Subcutaneous adipose tissue (tissue), 4 donors: ENCODE measurements around the gene FREM2. TPM values are rescaled to one million over a fixed set of nuclear protein-coding genes. Genes with fewer than 3 reads are reported as not detected.

Experiments
- CTCF ChIP-seq: fragments of 450-650 bp; IDR thresholded peaks from one replicate; pipeline ENCODE4 v1.5.1; 2016; ENCODE audit warnings: low read depth, mild to moderate bottlenecking, control low read depth, antibody characterized with exemption, moderate library complexity
- total RNA-seq, 4 donors: library from RNA; depleted of rRNA; stranded (reverse); fragments of >200 nt; gene quantifications; one replicate each; pipeline ENCODE4 v1.1.0, GENCODE V29; 2016

Gene FREM2
- total RNA-seq, 4 donors from 2014 or later: under 0.01 to 2.9 (median 0.09) TPM

- no peak for TF ChIP-seq CTCF
These were observed 116.7 kb downstream of the FREM2 start for GRCh38 chr13:38803531-38803930.

- no peak for TF ChIP-seq CTCF
These were observed 117.2 kb downstream of the FREM2 start for GRCh38 chr13:38804061-38804460.

GRCh38 chr13:38804536-38804935 is 117.7 kb downstream of the FREM2 start:
- no peak for TF ChIP-seq CTCF

- TF ChIP-seq CTCF: no peak
These were observed 127.5 kb downstream of the FREM2 start for GRCh38 chr13:38814331-38814730.

GRCh38 chr13:38819053-38819452 is 132.2 kb downstream of the FREM2 start:
- no peak for TF ChIP-seq CTCF

- no peak for TF ChIP-seq CTCF
These were observed 132.7 kb downstream of the FREM2 start for GRCh38 chr13:38819596-38819995.

- no peak for TF ChIP-seq CTCF
These were observed 135.1 kb downstream of the FREM2 start for GRCh38 chr13:38821770-38822551.
